Ovary (tissue), 9 donors: Measurements from ENCODE around the gene PTPRJ. TPM values are rescaled to one million over a fixed set of nuclear protein-coding genes. Genes with fewer than 3 reads are reported as not detected.

Experiments
- DNase-seq, 5 donors: peaks; one replicate each; pipeline ENCODE4 v3.0.0-alpha.2; 2019 to 2020
- H3K27ac ChIP-seq, 2 donors: fragments of 200-600 bp; one replicate each; pipeline versions ENCODE4 v1.5.1 to v1.8.0; 2019 to 2022
- H3K27me3 ChIP-seq: fragments of 200-600 bp; one replicate; pipeline ENCODE4 v1.8.0; 2022
- H3K36me3 ChIP-seq: fragments of 200-600 bp; sonication (generic); one replicate; pipeline ENCODE4 v1.5.1; 2019
- H3K4me1 ChIP-seq: one replicate; pipeline ENCODE4 v1.8.1; 2013; ENCODE audit warnings: mild to moderate bottlenecking, moderate library complexity; ENCODE audit not compliant: insufficient read depth
- H3K4me3 ChIP-seq: fragments of 200-600 bp; sonication (generic); one replicate; pipeline ENCODE4 v1.5.1; 2017
- H3K9me3 ChIP-seq, 2 donors: fragments of 200-600 bp in 1 of 2; sonication (generic) in 1 of 2; one replicate each; pipeline versions ENCODE4 v1.5.1 to v1.8.1; 2013 to 2019; ENCODE audit warnings: mild to moderate bottlenecking in 1 of 2, moderate library complexity in 1 of 2
- CTCF ChIP-seq, 3 donors: fragments of 450-650 bp in 2 of 3; fragments of 200-600 bp in 1 of 3; IDR thresholded peaks; one replicate each; pipeline versions ENCODE4 v1.5.1 to v1.8.0; 2016 to 2022; ENCODE audit warnings: antibody characterized with exemption in 3 of 3, mild to moderate bottlenecking in 1 of 3
- EP300 ChIP-seq: sonication (generic); formaldehyde crosslinking; IDR thresholded peaks from one replicate; pipeline ENCODE4 v1.6.1; 2017; ENCODE audit warnings: antibody characterized with exemption
- POLR2A ChIP-seq: fragments of 450-650 bp; IDR thresholded peaks from one replicate; pipeline ENCODE4 v1.6.1; 2017; ENCODE audit warnings: antibody characterized with exemption, mild to moderate bottlenecking, moderate library complexity
- WGBS, 3 donors: extraction: QIAGEN DNeasy Blood & Tissue Kit in 1 of 3; methylation state at CpG; one replicate each; pipeline versions ENCODE4 v1.1.5 to v1.1.7; 2013 to 2017; 5-methylcytosine and 5-hydroxymethylcytosine counted together
- intact Hi-C, 4 donors: fragments of 100-400 bp; cut with DNase I; formaldehyde crosslinking; loops; one replicate each; pipeline versions ENCODE4 v1.11.0 to v1.15.1; 2022 to 2023
- polyA plus RNA-seq, 2 donors: library from polyadenylated mRNA; stranded (reverse); fragments of 200-250 nt in 1 of 2; fragments of 350-450 nt in 1 of 2; fragmentation: Illumina TruSeq in 1 of 2; extraction: RNeasy Lipid Tissue Mini Kit (QIAGEN cat#74804) in 1 of 2; gene quantifications; one replicate each; pipeline ENCODE4 v1.2.3, GENCODE V29; 2013 to 2014
- total RNA-seq, 7 donors: library from RNA; depleted of rRNA in 2 of 7; stranded (reverse); fragments of >200 nt in 2 of 7; fragmentation: NEBNext Ultra II Directional in 3 of 7; extraction: Animal tissue kit (Norgen Biotek cat#: 25700) in 3 of 7; gene quantifications; one replicate each; pipeline versions ENCODE4 v1.1.0 to v1.2.4, GENCODE V29; 2016 to 2023
- donor health status: DM: no; HTN: no; CAD: no; lungs with moderate emphysema.
- donor health status: DM: no; HTN: no; CAD: no.
- donor health status: Bipolar disorder and iron deficiency.
- donor health status: DM: yes; HTN: yes; CAD: no.
- donor health status: DM: no; HTN: no; CAD: no.
- donor health status: DM: yes; HTN: yes; CAD: no.

PTPRJ gene
- total and polyA plus RNA-seq, 9 donors = 1.6 to 16.1 (median 5.5) TPM

DNA sequence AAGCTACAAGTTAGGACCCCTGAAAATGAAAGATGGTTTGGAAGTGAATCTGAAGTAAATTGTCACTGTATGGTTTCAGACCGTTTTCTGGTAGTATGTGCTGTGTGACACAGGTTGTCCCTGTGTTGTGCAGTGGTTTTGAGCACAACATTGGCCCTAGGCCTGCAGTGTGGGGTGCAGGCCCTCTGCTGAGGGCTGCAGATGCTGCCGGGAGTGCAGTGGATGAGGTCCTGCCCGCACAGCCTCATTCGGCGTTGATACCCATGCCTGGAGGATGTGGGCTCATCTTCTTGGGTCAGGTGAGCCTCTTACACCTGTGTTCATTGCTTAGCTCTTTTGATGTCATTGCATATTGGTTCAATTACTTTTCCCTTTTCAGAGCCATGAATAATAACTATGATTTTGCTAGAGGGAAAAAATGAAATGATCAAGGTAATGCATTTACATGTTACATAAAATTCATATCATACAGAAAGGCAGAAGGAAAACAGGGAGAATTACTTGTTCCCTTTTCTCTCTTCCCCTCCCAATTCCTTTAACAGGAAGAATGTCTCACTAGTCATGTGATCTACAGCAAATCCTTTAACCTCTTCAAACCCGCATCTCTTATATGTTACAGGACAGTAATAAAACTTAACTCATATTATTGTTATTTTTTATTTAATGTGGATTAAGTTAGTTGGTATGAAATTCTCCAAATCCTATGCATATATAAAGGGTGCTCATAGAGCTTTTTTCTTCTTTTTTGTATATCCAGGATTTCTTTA lies 48.7 kb downstream of the PTPRJ start:
- H3K27ac ChIP-seq = no peak overlapping the region
- no peaks in the 10 kb centered on the region for H3K9me3 ChIP-seq
- no peaks in the 10 kb centered on the region for H3K27me3 ChIP-seq
- no peak for DNase-seq
- peaks cover 1% of the 10 kb centered on the region for H3K4me1 ChIP-seq
- TF ChIP-seq POLR2A (no peak), EP300 (no peak), CTCF (IDR thresholded peaks at IDR 0.05) (no peak)
- no peak overlapping the region for H3K4me3 ChIP-seq
- H3K36me3 ChIP-seq = no peaks in the 10 kb centered on the region
- intact Hi-C loops = no loop called here
- WGBS, 3 donors = 55 to 70% (median 66%) methylated on average over 6 of the region's 6 CpGs

DNA sequence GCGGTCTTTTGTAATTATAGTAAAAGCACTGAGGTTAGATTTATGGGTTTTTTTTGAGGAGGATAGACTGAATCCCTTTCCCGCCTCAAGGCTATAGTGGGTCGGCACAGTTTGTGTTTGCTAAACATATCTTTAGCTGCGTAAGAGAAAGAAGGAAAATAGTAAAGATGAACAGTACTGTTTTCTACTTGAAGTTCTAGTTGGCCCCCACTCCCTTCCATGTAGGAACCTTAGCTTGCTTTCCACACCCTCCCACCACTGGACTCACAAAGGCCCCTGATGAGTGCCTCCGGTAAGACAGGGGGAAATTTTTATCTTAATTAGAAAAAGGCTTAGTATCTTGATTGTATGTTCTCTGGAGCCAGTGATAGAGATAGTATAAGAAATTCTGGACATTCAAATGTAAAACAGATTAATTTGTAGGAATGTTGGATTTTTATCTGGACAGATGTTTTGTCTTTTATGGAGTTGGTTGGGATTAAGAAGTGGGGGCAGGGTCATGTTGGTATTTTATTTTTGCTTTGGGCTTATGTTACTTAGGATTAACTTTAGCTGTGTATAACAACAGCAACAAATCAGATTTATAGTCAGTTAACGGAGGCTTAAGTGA lies 49.4 kb downstream of the PTPRJ start:
- H3K9me3 ChIP-seq = no peaks in the 10 kb centered on the region
- peaks cover 1% of the 10 kb centered on the region for H3K4me1 ChIP-seq
- H3K27me3 ChIP-seq = no peaks in the 10 kb centered on the region
- no peak overlapping the region for H3K27ac ChIP-seq
- TF ChIP-seq CTCF (IDR thresholded peaks at IDR 0.05) = no peak
- no peak for TF ChIP-seq POLR2A
- no peak for TF ChIP-seq EP300
- WGBS, 3 donors = 17 to 35% (median 20%) methylated on average over 6 of the region's 6 CpGs
- DNase-seq = no peak
- no peaks in the 10 kb centered on the region for H3K36me3 ChIP-seq
- intact Hi-C loops = no loop called here
- no peak overlapping the region for H3K4me3 ChIP-seq

DNA sequence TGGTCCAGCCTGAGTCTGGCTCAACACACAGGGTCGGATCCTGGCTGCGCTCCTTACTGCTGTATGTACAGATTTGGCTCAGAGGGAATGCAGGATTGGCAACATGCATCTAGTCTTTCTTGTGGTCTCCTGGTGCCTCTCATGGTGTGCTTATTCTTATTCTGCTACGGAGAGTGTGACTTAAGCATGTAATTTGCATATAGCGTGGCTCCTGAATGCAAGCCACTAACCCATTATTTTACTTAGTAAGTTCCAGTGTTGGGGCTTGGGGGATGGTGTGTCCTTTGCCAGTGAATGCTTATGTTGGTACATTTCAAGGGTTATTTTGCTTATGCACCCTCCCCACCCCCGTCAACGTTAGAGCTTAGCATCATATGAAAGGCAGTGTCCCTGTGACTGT lies 51.2 kb downstream of the PTPRJ start:
- intact Hi-C loops = no loop called here
- peaks cover 1% of the 10 kb centered on the region for H3K4me1 ChIP-seq
- TF ChIP-seq CTCF (IDR thresholded peaks at IDR 0.05) (no peak), EP300 (no peak), POLR2A (no peak)
- no peak for DNase-seq
- H3K27me3 ChIP-seq = no peaks in the 10 kb centered on the region
- no peaks in the 10 kb centered on the region for H3K9me3 ChIP-seq
- H3K36me3 ChIP-seq = no peaks in the 10 kb centered on the region
- no peak overlapping the region for H3K4me3 ChIP-seq
- 86 to 89% (median 88%) methylated on average over 6 of the region's 6 CpGs for WGBS, 3 donors
- H3K27ac ChIP-seq = no peak overlapping the region

DNA sequence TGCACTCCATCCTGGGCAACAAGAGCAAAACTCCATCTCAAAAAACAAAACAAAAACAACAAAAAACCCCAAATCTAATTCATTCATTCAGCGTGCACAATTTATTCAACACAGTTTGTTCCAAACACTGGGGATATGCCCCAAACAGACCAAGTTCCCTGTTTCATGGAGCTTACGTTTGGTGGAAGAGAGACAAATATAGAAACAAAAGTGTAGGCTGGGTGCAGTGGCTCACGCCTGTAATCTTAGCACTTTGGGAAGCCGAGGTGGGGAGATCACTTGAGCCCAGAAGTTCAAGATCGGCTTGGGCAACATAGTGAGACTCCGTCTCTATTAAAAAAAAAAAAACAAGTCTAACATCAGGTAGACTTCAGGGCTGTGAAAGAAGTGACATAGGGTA lies 52.4 kb downstream of the PTPRJ start:
- intact Hi-C loops = no loop called here
- WGBS, 3 donors = 81 to 95% (median 94%) methylated on average over 6 of the region's 6 CpGs
- peaks cover 1% of the 10 kb centered on the region for H3K4me1 ChIP-seq
- H3K27ac ChIP-seq = no peak overlapping the region
- no peak for DNase-seq
- no peaks in the 10 kb centered on the region for H3K27me3 ChIP-seq
- no peak for TF ChIP-seq EP300
- TF ChIP-seq POLR2A = no peak
- TF ChIP-seq CTCF (IDR thresholded peaks at IDR 0.05) = no peak
- no peaks in the 10 kb centered on the region for H3K36me3 ChIP-seq
- no peaks in the 10 kb centered on the region for H3K9me3 ChIP-seq
- H3K4me3 ChIP-seq = no peak overlapping the region
